ENCODE results near the gene SLC26A4.

Gene SLC26A4

GRCh38 chr7:107708956-107709355 lies 48.3 kb downstream of the SLC26A4 start:
- H3K4me3 ChIP-seq (ENCODE audit: control insufficient read depth, low read depth, low read length), result no peak overlapping the region
- TF ChIP-seq CTCF (IDR thresholded peaks at IDR 0.05; ENCODE audit: control insufficient read depth, insufficient read depth, low read depth, low read length, missing control alignments), result no peak
- no peak for DNase-seq (ENCODE audit: low read depth)

- no peak for TF ChIP-seq CTCF (IDR thresholded peaks at IDR 0.05; ENCODE audit: control insufficient read depth, insufficient read depth, low read depth, low read length, missing control alignments)
- no peak overlapping the region for H3K4me3 ChIP-seq (ENCODE audit: control insufficient read depth, low read depth, low read length)
- peak; percentile 43 for DNase-seq (ENCODE audit: low read depth)
Observed at GRCh38 chr7:107711301-107711700, 50.7 kb downstream of the SLC26A4 start.

GRCh38 chr7:107712025-107712424 lies 51.4 kb downstream of the SLC26A4 start:
- H3K4me3 ChIP-seq (ENCODE audit: control insufficient read depth, low read depth, low read length), result no peak overlapping the region
- TF ChIP-seq CTCF (IDR thresholded peaks at IDR 0.05; ENCODE audit: control insufficient read depth, insufficient read depth, low read depth, low read length, missing control alignments), result no peak
- DNase-seq (ENCODE audit: low read depth), result no peak

GRCh38 chr7:107712896-107713295 lies 52.3 kb downstream of the SLC26A4 start:
- no peak for TF ChIP-seq CTCF (IDR thresholded peaks at IDR 0.05; ENCODE audit: control insufficient read depth, insufficient read depth, low read depth, low read length, missing control alignments)
- DNase-seq (ENCODE audit: low read depth), result no peak
- H3K4me3 ChIP-seq (ENCODE audit: control insufficient read depth, low read depth, low read length), result no peak overlapping the region

- H3K4me3 ChIP-seq (ENCODE audit: control insufficient read depth, low read depth, low read length), result no peak overlapping the region
- no peak for TF ChIP-seq CTCF (IDR thresholded peaks at IDR 0.05; ENCODE audit: control insufficient read depth, insufficient read depth, low read depth, low read length, missing control alignments)
- DNase-seq (ENCODE audit: low read depth), result no peak
Observed at GRCh38 chr7:107715531-107715930, 54.9 kb downstream of the SLC26A4 start.

- TF ChIP-seq CTCF (IDR thresholded peaks at IDR 0.05; ENCODE audit: control insufficient read depth, insufficient read depth, low read depth, low read length, missing control alignments), result no peak
- no peak overlapping the region for H3K4me3 ChIP-seq (ENCODE audit: control insufficient read depth, low read depth, low read length)
- DNase-seq (ENCODE audit: low read depth), result no peak
Observed at GRCh38 chr7:107718456-107719193, 58.0 kb downstream of the SLC26A4 start.
